GM21529 (cell line): ENCODE data around the gene PCSK1.
"Not testable (repeated sequence)": the region's sequence is repeated elsewhere in the genome, so short reads cannot be mapped to it uniquely, and the experiment has no call there.

Experiments
- ATAC-seq: cut with Tn5 transposase; IDR thresholded peaks from one replicate; pipeline ENCODE4 v1.9.1; 2021; ENCODE audit not compliant: unreplicated experiment

PCSK1 gene

GRCh38 chr5:96427824-96428223 lies 5.2 kb downstream of the PCSK1 start:
- ATAC-seq: no peak

GRCh38 chr5:96426831-96427230 lies 6.2 kb downstream of the PCSK1 start:
- ATAC-seq: no peak

- ATAC-seq: no peak
These were observed 7.6 kb downstream of the PCSK1 start for GRCh38 chr5:96425443-96425842.

- ATAC-seq: no peak
These were observed 17.2 kb downstream of the PCSK1 start for GRCh38 chr5:96415897-96416296.

- ATAC-seq: no peak
These were observed 20.1 kb downstream of the PCSK1 start for GRCh38 chr5:96412868-96413449.

GRCh38 chr5:96410013-96410412 lies 23.0 kb downstream of the PCSK1 start:
- no peak for ATAC-seq

- no peak for ATAC-seq
These were observed 24.1 kb downstream of the PCSK1 start for GRCh38 chr5:96408841-96409538.

GRCh38 chr5:96408210-96408777 lies 24.8 kb downstream of the PCSK1 start:
- no peak for ATAC-seq

- no peak for ATAC-seq
These were observed 25.6 kb downstream of the PCSK1 start for GRCh38 chr5:96407436-96407835.

- ATAC-seq: no peak
These were observed 28.7 kb downstream of the PCSK1 start for GRCh38 chr5:96404191-96404867.

- ATAC-seq: no peak
These were observed 30.5 kb downstream of the PCSK1 start for GRCh38 chr5:96402500-96402899.

GRCh38 chr5:96396878-96397277 lies 36.2 kb downstream of the PCSK1 start:
- no peak for ATAC-seq

GRCh38 chr5:96395295-96395694 lies 37.8 kb downstream of the PCSK1 start:
- not testable (repeated sequence) for ATAC-seq

GRCh38 chr5:96391921-96392320 lies 41.1 kb downstream of the PCSK1 start:
- ATAC-seq: no peak

- ATAC-seq: no peak
These were observed 44.9 kb downstream of the PCSK1 start for GRCh38 chr5:96388176-96388575.

- no peak for ATAC-seq
These were observed 45.4 kb downstream of the PCSK1 start for GRCh38 chr5:96387616-96388015.

- ATAC-seq: no peak
These were observed 47.5 kb downstream of the PCSK1 start for GRCh38 chr5:96385538-96385937.

- no peak for ATAC-seq
These were observed 48.7 kb downstream of the PCSK1 start for GRCh38 chr5:96384353-96384752.

GRCh38 chr5:96381526-96381925 lies 51.5 kb downstream of the PCSK1 start:
- ATAC-seq: no peak

- ATAC-seq: no peak
These were observed 53.2 kb downstream of the PCSK1 start for GRCh38 chr5:96379896-96380295.

GRCh38 chr5:96377597-96377996 lies 55.5 kb downstream of the PCSK1 start:
- no peak for ATAC-seq

- no peak for ATAC-seq
These were observed 55.9 kb downstream of the PCSK1 start for GRCh38 chr5:96377167-96377566.
